A673 (cell line): ENCODE data around the gene FNDC3B. TPM values are rescaled to one million over a fixed set of nuclear protein-coding genes. Genes with fewer than 3 reads are reported as not detected.

Experiments
- BruUV-seq: library from RNA; stranded (reverse); fragments of 400-500 nt; replicated peaks from 2 replicates; lab custom pipeline; 2021; lab: Mats Ljungman, UMichigan
- CTCF ChIA-PET: fragments of 300-600 bp; sonication (Branson Sonifier 250); formaldehyde crosslinking; loops from one replicate; lab custom pipeline; 2022; ENCODE audit warnings: antibody characterized with exemption; lab: Charles Lee
- POLR2A ChIA-PET: fragments of 300-600 bp; sonication (Branson Sonifier 250); formaldehyde crosslinking; loops from one replicate; lab custom pipeline; 2022; ENCODE audit warnings: antibody characterized with exemption; ENCODE audit not compliant: low non-redundant PET; lab: Charles Lee
- DNase-seq: peaks from one replicate; pipeline ENCODE4 v3.0.0-alpha.2; 2015; ENCODE audit warnings: low spot score
- H3K27ac ChIP-seq: fragments of 200-600 bp; sonication (generic); 2 replicates; pipeline ENCODE4 v1.5.1; 2016; ENCODE audit warnings: mixed run types, low read depth, mild to moderate bottlenecking, mixed read lengths, antibody characterized with exemption, low read length; ENCODE audit not compliant: poor library complexity, severe bottlenecking
- H3K27me3 ChIP-seq: fragments of 200-600 bp; sonication (generic); replicated peaks from 2 replicates; pipeline ENCODE4 v1.6.1; 2017; ENCODE audit warnings: mixed run types, low read depth, mild to moderate bottlenecking, mixed read lengths, antibody characterized with exemption, low read length; ENCODE audit not compliant: insufficient read depth, poor library complexity
- H3K36me3 ChIP-seq: fragments of 200-600 bp; sonication (generic); 2 replicates; pipeline ENCODE4 v1.6.1; 2016; ENCODE audit warnings: mixed run types, mild to moderate bottlenecking, mixed read lengths, antibody characterized with exemption, low read length; ENCODE audit not compliant: insufficient read depth, poor library complexity, severe bottlenecking
- H3K4me1 ChIP-seq: fragments of 200-600 bp; sonication (generic); 2 replicates; pipeline ENCODE4 v1.6.1; 2017; ENCODE audit warnings: mixed run types, mild to moderate bottlenecking, mixed read lengths, antibody characterized with exemption, low read length; ENCODE audit not compliant: insufficient read depth, poor library complexity, severe bottlenecking
- H3K4me3 ChIP-seq: fragments of 200-600 bp; sonication (generic); 2 replicates; pipeline ENCODE4 v1.5.1; 2016; ENCODE audit warnings: low read depth, mixed run types, mild to moderate bottlenecking, mixed read lengths, low read length; ENCODE audit not compliant: poor library complexity, severe bottlenecking
- H3K9me3 ChIP-seq: fragments of 200-600 bp; sonication (generic); 2 replicates; pipeline ENCODE4 v1.6.1; 2016; ENCODE audit warnings: mixed run types, low read depth, mild to moderate bottlenecking, mixed read lengths, antibody characterized with exemption, low read length; ENCODE audit not compliant: poor library complexity, severe bottlenecking
- EZH2 ChIP-seq: fragments of 200-600 bp; sonication (generic); IDR thresholded peaks from 2 replicates; pipeline ENCODE4 v1.6.1; 2017; ENCODE audit warnings: borderline replicate concordance, low read depth, mild to moderate bottlenecking, mixed read lengths, antibody characterized with exemption, low read length; ENCODE audit not compliant: poor library complexity, severe bottlenecking
- intact Hi-C: fragments of 100-400 bp; cut with micrococcal nuclease; formaldehyde crosslinking; loops from one replicate; pipeline ENCODE4 v1.10.0; 2022; ENCODE audit not compliant: unreplicated experiment
- total RNA-seq: library from RNA; stranded (reverse); gene quantifications from 2 replicates; pipeline ENCODE4 v1.2.3, GENCODE V29; 2021
- TF ChIP-seq, protein P1 (sequence below): fragments of 300-800, 200-600 bp; sonication (generic); conservative IDR thresholded peaks from 2 replicates; pipeline ENCODE4 v1.5.1; 2017; ENCODE audit warnings: low read depth, mild to moderate bottlenecking, antibody characterized with exemption, low read length, moderate library complexity, mixed read lengths

FNDC3B gene
- total RNA-seq, 1 experiment from 2014 or later = 50.8 TPM

DNA sequence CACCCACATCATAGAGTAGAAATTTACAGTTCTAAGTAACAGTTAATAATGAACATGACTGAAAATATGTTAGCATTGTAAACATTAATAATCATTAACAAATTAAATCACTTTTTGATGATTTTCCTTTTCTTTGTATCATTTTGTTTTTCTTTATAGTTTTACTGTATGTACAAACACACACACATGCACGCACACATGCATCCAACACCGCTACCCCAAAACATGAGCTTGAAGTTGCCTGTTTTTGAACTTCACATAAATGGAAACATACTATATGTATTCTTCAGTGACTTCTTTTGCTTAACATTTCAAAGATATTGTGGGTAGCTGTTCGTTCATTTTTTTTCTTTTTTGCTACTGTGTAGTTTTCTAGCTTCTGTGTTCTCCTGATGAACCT lies 123.9 kb downstream of the FNDC3B start:
- no peak for TF ChIP-seq EZH2
- TF ChIP-seq, protein P1, sequence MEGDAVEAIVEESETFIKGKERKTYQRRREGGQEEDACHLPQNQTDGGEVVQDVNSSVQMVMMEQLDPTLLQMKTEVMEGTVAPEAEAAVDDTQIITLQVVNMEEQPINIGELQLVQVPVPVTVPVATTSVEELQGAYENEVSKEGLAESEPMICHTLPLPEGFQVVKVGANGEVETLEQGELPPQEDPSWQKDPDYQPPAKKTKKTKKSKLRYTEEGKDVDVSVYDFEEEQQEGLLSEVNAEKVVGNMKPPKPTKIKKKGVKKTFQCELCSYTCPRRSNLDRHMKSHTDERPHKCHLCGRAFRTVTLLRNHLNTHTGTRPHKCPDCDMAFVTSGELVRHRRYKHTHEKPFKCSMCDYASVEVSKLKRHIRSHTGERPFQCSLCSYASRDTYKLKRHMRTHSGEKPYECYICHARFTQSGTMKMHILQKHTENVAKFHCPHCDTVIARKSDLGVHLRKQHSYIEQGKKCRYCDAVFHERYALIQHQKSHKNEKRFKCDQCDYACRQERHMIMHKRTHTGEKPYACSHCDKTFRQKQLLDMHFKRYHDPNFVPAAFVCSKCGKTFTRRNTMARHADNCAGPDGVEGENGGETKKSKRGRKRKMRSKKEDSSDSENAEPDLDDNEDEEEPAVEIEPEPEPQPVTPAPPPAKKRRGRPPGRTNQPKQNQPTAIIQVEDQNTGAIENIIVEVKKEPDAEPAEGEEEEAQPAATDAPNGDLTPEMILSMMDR = no peak
- no TSS peak for BruUV-seq
- ChIA-PET POLR2A (no interaction called here), CTCF (no interaction called here)
- Histone ChIP-seq H3K4me1 (peaks cover 9% of the 10 kb centered on the region), H3K27me3 (no peaks in the 10 kb centered on the region), H3K27ac (no peak overlapping the region), H3K9me3 (no peaks in the 10 kb centered on the region), H3K36me3 (no peaks in the 10 kb centered on the region), H3K4me3 (no peak overlapping the region)
- intact Hi-C loops = no loop called here
- no peak for DNase-seq

DNA sequence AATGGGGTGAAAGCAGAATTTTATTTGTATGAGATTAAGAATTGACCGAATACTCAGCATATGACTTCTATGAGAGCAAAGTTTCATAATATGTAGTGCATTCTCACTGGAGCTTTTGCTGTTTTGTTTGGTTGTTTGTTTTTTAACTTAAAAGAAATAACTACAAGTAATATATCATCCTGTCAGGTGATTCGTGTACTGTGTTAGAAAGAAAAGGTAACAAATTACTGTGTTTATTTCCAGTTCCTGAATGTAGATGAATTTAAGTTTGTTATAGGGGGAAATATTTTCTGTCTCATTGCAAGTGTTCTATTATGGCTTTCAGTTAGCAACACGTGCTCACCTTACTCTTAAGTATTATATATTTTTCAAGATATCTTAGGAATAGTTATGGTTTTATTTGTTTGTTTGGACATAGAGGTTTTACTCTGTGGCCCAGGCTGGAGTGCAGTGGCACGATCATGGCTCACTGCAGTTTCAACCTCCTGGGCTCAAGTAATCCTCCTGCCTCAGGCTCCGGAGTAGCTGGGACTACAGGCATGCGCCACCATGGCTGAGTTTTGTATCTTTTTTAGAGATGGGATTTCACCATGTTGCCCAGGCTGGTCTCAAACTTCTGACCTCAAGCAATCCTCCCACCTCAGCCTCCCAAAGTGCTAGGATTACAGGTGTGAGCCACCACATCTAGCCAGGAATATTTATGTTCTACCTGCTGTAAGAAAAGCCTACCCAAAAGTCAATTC lies 125.4 kb downstream of the FNDC3B start:
- no peaks in the 10 kb centered on the region for H3K36me3 ChIP-seq
- H3K27ac ChIP-seq = no peak overlapping the region
- peaks cover 15% of the 10 kb centered on the region for H3K4me1 ChIP-seq
- no TSS peak for BruUV-seq
- ChIA-PET CTCF (no interaction called here), POLR2A (no interaction called here)
- H3K4me3 ChIP-seq = no peak overlapping the region
- TF ChIP-seq, protein P1 = no peak
- no peak for TF ChIP-seq EZH2
- DNase-seq = no peak
- H3K27me3 ChIP-seq = no peaks in the 10 kb centered on the region
- intact Hi-C loops = no loop called here
- H3K9me3 ChIP-seq = no peaks in the 10 kb centered on the region

DNA sequence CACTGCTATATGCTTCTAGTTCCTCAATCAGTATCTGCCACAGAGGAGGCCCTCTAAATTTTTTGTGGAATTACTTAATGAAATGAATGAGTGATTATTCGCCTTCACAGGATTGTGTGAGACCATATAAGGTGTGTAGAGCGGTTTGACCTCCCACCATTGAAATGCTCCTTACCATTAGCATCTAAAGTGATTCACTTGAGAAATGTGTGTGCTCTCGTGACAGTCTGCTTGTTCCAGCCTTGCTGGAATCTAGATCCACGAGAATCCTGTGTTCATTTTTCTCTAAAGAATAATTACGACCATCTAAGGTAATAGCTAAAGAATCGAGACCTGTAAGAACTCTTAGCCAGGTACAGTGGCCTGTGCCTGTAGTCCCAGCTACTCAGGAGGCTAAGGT lies 126.9 kb downstream of the FNDC3B start:
- Histone ChIP-seq H3K4me1 (peaks cover 18% of the 10 kb centered on the region), H3K27ac (no peak overlapping the region), H3K4me3 (no peak overlapping the region), H3K36me3 (no peaks in the 10 kb centered on the region), H3K9me3 (no peaks in the 10 kb centered on the region), H3K27me3 (no peaks in the 10 kb centered on the region)
- POLR2A ChIA-PET = no interaction called here
- no TSS peak for BruUV-seq
- TF ChIP-seq, protein P1 = no peak
- TF ChIP-seq EZH2 = no peak
- CTCF ChIA-PET = no interaction called here
- no peak for DNase-seq
- intact Hi-C loops = no loop called here
